HL-60 (cell line): Measurements from ENCODE around the gene MS4A6A.

Experiments
- GABPA ChIP-seq: IDR thresholded peaks from 2 replicates; pipeline ENCODE4 v1.6.1; 2012; ENCODE audit warnings: low read depth
- TF ChIP-seq, protein P1 (sequence below): IDR thresholded peaks from one replicate; pipeline ENCODE4 v1.5.1; 2011; ENCODE audit warnings: low read length, control low read depth, inconsistent platforms; ENCODE audit not compliant: insufficient read depth
- TF ChIP-seq, protein P2 (sequence below): IDR thresholded peaks from 2 replicates; pipeline ENCODE4 v1.6.1; 2012; ENCODE audit warnings: low read depth; ENCODE audit not compliant: insufficient replicate concordance

- TF ChIP-seq, protein P1, sequence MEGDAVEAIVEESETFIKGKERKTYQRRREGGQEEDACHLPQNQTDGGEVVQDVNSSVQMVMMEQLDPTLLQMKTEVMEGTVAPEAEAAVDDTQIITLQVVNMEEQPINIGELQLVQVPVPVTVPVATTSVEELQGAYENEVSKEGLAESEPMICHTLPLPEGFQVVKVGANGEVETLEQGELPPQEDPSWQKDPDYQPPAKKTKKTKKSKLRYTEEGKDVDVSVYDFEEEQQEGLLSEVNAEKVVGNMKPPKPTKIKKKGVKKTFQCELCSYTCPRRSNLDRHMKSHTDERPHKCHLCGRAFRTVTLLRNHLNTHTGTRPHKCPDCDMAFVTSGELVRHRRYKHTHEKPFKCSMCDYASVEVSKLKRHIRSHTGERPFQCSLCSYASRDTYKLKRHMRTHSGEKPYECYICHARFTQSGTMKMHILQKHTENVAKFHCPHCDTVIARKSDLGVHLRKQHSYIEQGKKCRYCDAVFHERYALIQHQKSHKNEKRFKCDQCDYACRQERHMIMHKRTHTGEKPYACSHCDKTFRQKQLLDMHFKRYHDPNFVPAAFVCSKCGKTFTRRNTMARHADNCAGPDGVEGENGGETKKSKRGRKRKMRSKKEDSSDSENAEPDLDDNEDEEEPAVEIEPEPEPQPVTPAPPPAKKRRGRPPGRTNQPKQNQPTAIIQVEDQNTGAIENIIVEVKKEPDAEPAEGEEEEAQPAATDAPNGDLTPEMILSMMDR, result no peak
- TF ChIP-seq GABPA, result no peak
- TF ChIP-seq, protein P2, sequence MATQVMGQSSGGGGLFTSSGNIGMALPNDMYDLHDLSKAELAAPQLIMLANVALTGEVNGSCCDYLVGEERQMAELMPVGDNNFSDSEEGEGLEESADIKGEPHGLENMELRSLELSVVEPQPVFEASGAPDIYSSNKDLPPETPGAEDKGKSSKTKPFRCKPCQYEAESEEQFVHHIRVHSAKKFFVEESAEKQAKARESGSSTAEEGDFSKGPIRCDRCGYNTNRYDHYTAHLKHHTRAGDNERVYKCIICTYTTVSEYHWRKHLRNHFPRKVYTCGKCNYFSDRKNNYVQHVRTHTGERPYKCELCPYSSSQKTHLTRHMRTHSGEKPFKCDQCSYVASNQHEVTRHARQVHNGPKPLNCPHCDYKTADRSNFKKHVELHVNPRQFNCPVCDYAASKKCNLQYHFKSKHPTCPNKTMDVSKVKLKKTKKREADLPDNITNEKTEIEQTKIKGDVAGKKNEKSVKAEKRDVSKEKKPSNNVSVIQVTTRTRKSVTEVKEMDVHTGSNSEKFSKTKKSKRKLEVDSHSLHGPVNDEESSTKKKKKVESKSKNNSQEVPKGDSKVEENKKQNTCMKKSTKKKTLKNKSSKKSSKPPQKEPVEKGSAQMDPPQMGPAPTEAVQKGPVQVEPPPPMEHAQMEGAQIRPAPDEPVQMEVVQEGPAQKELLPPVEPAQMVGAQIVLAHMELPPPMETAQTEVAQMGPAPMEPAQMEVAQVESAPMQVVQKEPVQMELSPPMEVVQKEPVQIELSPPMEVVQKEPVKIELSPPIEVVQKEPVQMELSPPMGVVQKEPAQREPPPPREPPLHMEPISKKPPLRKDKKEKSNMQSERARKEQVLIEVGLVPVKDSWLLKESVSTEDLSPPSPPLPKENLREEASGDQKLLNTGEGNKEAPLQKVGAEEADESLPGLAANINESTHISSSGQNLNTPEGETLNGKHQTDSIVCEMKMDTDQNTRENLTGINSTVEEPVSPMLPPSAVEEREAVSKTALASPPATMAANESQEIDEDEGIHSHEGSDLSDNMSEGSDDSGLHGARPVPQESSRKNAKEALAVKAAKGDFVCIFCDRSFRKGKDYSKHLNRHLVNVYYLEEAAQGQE, result no peak
These were observed 31.5 kb upstream of the MS4A6A start for GRCh38 chr11:60214386-60214785.
